Upper lobe of left lung (tissue), 6 donors: ENCODE measurements around the gene MGLL. TPM values are rescaled to one million over a fixed set of nuclear protein-coding genes. Genes with fewer than 3 reads are reported as not detected.

ENCODE experiments used
- ATAC-seq, 2 donors: fragments of 200-7000 bp; cut with Tn5 transposase; one replicate each; pipeline ENCODE4 v1.9.1; 2022; ENCODE audit warnings: mild to moderate bottlenecking in 2 of 2, moderate library complexity in 2 of 2; ENCODE audit not compliant: low FRiP score in 2 of 2
- DNase-seq, 2 donors: peaks; one replicate each; pipeline ENCODE4 v3.0.0-alpha.2; 2019 to 2020
- H3K27ac ChIP-seq, 4 donors: fragments of 200-600 bp; sonication (generic); one replicate each; pipeline ENCODE4 v1.5.1; 2016 to 2019
- H3K27me3 ChIP-seq, 4 donors: fragments of 200-600 bp; sonication (generic); one replicate each; pipeline ENCODE4 v1.5.1; 2017 to 2019
- H3K36me3 ChIP-seq, 4 donors: fragments of 200-600 bp; sonication (generic); one replicate each; pipeline ENCODE4 v1.5.1; 2016 to 2019
- H3K4me1 ChIP-seq, 4 donors: fragments of 200-600 bp; sonication (generic); one replicate each; pipeline ENCODE4 v1.5.1; 2018 to 2019
- H3K4me3 ChIP-seq, 4 donors: fragments of 200-600 bp; sonication (generic); one replicate each; pipeline ENCODE4 v1.5.1; 2017 to 2019; ENCODE audit warnings: mild to moderate bottlenecking in 2 of 4, moderate library complexity in 1 of 4
- H3K9me3 ChIP-seq, 4 donors: fragments of 200-600 bp; sonication (generic); one replicate each; pipeline ENCODE4 v1.5.1; 2018 to 2019
- EP300 ChIP-seq, 4 donors: sonication (generic); formaldehyde crosslinking; IDR thresholded peaks; one replicate each; pipeline ENCODE4 v1.5.1; 2017; ENCODE audit warnings: antibody characterized with exemption in 4 of 4, control low read depth in 2 of 4
- POLR2A ChIP-seq, 4 donors: fragments of 450-650 bp; IDR thresholded peaks; one replicate each; pipeline ENCODE4 v1.5.1; 2016 to 2017; ENCODE audit warnings: antibody characterized with exemption in 4 of 4, mild to moderate bottlenecking in 2 of 4
- POLR2AphosphoS5 ChIP-seq, 2 donors: sonication (generic); formaldehyde crosslinking; IDR thresholded peaks; one replicate each; pipeline ENCODE4 v1.5.1; 2017; ENCODE audit warnings: antibody characterized with exemption in 2 of 2
- WGBS, 2 donors: methylation state at CpG; one replicate each; pipeline ENCODE4 v1.1.5; 2017 to 2018; 5-methylcytosine and 5-hydroxymethylcytosine counted together
- total RNA-seq, 6 donors: library from RNA; depleted of rRNA in 4 of 6; stranded (reverse); fragments of >200 nt in 4 of 6; gene quantifications; one replicate each; pipeline versions ENCODE4 v1.1.0 to v1.2.1, GENCODE V29; 2016 to 2021
- TF ChIP-seq, protein P1 (sequence below), 6 experiments: fragments of 450-650 bp in 4 of 6; fragments of 200-600 bp in 2 of 6; sonication (generic) in 2 of 6; IDR thresholded peaks; one replicate each; pipeline ENCODE4 v1.5.1; 2016 to 2019; ENCODE audit warnings: antibody characterized with exemption in 6 of 6
- donor health status: DM: no; HTN: no; CAD: no; lungs with moderate emphysema.
- donor health status: DM: no; HTN: yes; CAD: no; lungs with severe emphysema.

Gene MGLL
- total RNA-seq, 6 donors from 2014 or later, result 128 to 253 (median 190) TPM

DNA sequence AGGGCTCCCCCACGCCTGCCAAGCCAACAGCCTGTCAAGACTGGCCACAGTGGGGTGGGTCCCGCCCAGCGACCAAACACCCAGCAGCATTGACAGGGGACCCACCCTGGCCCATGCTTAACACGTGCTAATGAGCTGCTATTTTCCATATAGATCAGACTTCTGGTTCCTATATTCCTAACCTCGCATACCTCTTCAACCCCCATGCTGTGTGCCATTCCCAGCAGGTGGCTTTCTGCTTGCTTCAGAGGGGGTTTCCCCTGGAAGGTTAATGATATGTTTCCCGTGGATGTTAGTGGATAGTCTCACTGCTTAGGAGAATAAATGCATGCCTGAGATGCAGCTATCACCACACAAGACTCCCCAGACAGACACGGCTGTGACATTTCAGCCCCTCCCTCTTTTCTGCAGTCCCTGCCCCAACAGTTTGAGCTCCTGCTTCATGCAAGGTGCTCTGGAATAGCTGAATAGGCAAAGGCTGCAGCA lies 37.9 kb upstream of the MGLL start:
- 51 to 72% methylated on average over 7 of the region's 7 CpGs for WGBS, 2 donors
- H3K9me3 ChIP-seq, result no peaks in the 10 kb centered on the region
- ATAC-seq (no peak), DNase-seq (peak in 1 of 2 donors; percentile 29)
- no peaks in the 10 kb centered on the region for H3K27me3 ChIP-seq
- H3K36me3 ChIP-seq, result no peaks in the 10 kb centered on the region
- no peaks in the 10 kb centered on the region for H3K4me1 ChIP-seq
- TF ChIP-seq POLR2A (IDR thresholded peaks at IDR 0.05) (no peak), EP300 (IDR thresholded peaks at IDR 0.05) (no peak), POLR2AphosphoS5 (IDR thresholded peaks at IDR 0.05) (no peak)
- TF ChIP-seq, protein P1, sequence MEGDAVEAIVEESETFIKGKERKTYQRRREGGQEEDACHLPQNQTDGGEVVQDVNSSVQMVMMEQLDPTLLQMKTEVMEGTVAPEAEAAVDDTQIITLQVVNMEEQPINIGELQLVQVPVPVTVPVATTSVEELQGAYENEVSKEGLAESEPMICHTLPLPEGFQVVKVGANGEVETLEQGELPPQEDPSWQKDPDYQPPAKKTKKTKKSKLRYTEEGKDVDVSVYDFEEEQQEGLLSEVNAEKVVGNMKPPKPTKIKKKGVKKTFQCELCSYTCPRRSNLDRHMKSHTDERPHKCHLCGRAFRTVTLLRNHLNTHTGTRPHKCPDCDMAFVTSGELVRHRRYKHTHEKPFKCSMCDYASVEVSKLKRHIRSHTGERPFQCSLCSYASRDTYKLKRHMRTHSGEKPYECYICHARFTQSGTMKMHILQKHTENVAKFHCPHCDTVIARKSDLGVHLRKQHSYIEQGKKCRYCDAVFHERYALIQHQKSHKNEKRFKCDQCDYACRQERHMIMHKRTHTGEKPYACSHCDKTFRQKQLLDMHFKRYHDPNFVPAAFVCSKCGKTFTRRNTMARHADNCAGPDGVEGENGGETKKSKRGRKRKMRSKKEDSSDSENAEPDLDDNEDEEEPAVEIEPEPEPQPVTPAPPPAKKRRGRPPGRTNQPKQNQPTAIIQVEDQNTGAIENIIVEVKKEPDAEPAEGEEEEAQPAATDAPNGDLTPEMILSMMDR (IDR thresholded peaks at IDR 0.05), result no peak
- no peak overlapping the region for H3K4me3 ChIP-seq
- H3K27ac ChIP-seq, result no peak overlapping the region

DNA sequence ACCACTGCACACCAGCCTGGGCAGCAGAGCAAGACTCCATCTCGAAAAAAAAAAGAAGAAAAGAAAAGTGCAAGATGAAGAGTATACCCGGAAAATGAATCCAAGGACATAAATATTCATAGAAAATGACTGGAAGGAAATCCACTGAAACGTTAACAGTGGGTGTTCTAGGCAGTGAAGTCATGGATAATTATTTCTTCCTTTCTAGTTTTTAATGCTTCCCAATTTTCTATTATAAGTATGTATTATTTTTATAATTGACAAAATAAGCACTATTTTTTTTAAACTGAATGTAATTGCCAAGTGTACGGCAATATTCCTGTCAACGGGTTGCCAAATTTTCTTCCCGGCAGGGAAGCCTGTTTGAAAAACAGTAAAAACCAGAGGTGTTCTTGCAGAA lies 37.4 kb upstream of the MGLL start:
- Histone ChIP-seq H3K9me3 (no peaks in the 10 kb centered on the region), H3K4me3 (no peak overlapping the region), H3K36me3 (no peaks in the 10 kb centered on the region), H3K27ac (no peak overlapping the region), H3K4me1 (no peaks in the 10 kb centered on the region), H3K27me3 (no peaks in the 10 kb centered on the region)
- no peak for TF ChIP-seq POLR2A (IDR thresholded peaks at IDR 0.05)
- TF ChIP-seq EP300 (IDR thresholded peaks at IDR 0.05), result no peak
- TF ChIP-seq POLR2AphosphoS5 (IDR thresholded peaks at IDR 0.05), result no peak
- TF ChIP-seq, protein P1 (IDR thresholded peaks at IDR 0.05), result no peak
- DNase-seq, result no peak
- WGBS, 2 donors, result 79 to 81% methylated on average over 6 of the region's 6 CpGs
- no peak for ATAC-seq

DNA sequence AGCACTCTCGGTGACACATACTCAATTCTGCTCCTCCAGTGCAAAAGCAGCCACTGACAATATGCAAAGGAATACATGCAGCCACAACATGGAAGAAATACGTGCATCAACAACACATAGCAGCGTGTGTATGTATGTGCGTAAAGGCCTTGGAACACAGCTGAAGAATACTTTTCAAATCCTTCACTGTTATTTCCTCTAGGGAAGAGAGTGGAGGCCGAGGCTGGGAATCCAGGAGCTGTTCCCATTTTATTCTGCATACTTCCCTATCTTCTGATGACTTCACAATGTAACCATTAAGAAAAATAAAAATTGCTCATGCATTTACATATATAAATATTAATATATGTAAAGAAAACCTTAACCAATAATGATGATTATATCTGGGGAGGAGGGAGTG lies 36.6 kb upstream of the MGLL start:
- 79 to 91% methylated on average over 5 of the region's 5 CpGs for WGBS, 2 donors
- H3K4me1 ChIP-seq, result no peaks in the 10 kb centered on the region
- no peaks in the 10 kb centered on the region for H3K27me3 ChIP-seq
- H3K9me3 ChIP-seq, result no peaks in the 10 kb centered on the region
- DNase-seq, result no peak
- TF ChIP-seq EP300 (IDR thresholded peaks at IDR 0.05) (no peak), POLR2A (IDR thresholded peaks at IDR 0.05) (no peak), POLR2AphosphoS5 (IDR thresholded peaks at IDR 0.05) (no peak)
- TF ChIP-seq, protein P1 (IDR thresholded peaks at IDR 0.05), result no peak
- H3K27ac ChIP-seq, result no peak overlapping the region
- H3K36me3 ChIP-seq, result no peaks in the 10 kb centered on the region
- H3K4me3 ChIP-seq, result no peak overlapping the region
- ATAC-seq, result no peak

DNA sequence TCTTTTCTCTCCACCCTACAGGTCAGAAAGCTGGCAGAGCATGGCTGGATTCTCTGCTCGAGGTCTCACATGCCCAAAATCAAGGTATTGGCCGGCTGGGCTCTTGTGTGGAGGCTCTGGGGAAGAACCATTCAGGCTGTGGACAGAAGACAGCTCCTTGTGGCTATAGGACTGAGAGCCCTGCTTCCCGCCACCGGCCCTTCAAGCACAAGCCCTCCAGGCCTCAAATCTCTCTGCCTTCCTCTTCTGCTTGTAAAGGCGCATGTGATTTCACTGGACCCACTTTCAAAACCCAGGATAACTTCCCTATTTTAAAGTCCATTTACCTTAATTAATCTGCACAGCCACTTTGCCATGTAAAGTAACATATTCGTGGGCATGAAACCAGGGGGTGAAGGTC lies 36.2 kb upstream of the MGLL start:
- H3K36me3 ChIP-seq, result no peaks in the 10 kb centered on the region
- H3K27me3 ChIP-seq, result no peaks in the 10 kb centered on the region
- no peaks in the 10 kb centered on the region for H3K4me1 ChIP-seq
- 79 to 82% methylated on average over 6 of the region's 6 CpGs for WGBS, 2 donors
- no peak overlapping the region for H3K27ac ChIP-seq
- H3K9me3 ChIP-seq, result no peaks in the 10 kb centered on the region
- no peak for ATAC-seq
- DNase-seq, result no peak
- H3K4me3 ChIP-seq, result no peak overlapping the region
- TF ChIP-seq POLR2A (IDR thresholded peaks at IDR 0.05) (no peak), EP300 (IDR thresholded peaks at IDR 0.05) (no peak), POLR2AphosphoS5 (IDR thresholded peaks at IDR 0.05) (no peak)
- TF ChIP-seq, protein P1 (IDR thresholded peaks at IDR 0.05), result no peak

DNA sequence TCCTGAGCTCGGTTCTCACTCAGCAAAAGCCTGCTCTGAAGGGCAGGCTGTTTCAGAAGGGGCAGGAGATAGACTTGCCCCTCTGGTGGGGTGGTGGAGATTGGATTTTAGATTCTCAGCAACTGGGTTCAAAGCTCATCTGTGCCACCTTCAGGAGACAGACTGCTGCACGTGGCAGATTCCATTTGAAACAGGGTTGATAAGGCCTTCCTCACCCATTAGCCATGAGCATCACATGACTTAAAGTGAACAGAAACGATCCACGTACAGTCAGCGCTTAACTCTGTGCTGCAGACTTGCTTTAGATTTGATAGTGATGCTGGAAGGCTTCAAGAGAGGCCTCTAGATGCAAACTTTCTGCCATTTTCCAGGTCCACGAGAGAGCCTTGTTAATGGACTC lies 35.0 kb upstream of the MGLL start:
- no peaks in the 10 kb centered on the region for H3K4me1 ChIP-seq
- H3K27me3 ChIP-seq, result no peaks in the 10 kb centered on the region
- no peaks in the 10 kb centered on the region for H3K36me3 ChIP-seq
- no peak overlapping the region for H3K27ac ChIP-seq
- ATAC-seq, result no peak
- DNase-seq, result no peak
- H3K9me3 ChIP-seq, result no peaks in the 10 kb centered on the region
- TF ChIP-seq POLR2AphosphoS5 (IDR thresholded peaks at IDR 0.05) (no peak), POLR2A (IDR thresholded peaks at IDR 0.05) (no peak)
- 63 to 74% methylated on average over 6 of the region's 6 CpGs for WGBS, 2 donors
- no peak overlapping the region for H3K4me3 ChIP-seq
